ENCODE data around the gene GNPAT.

Gene GNPAT

GRCh38 chr1:231315887-231316286 lies 74.9 kb downstream of the GNPAT start:
- DNase-seq (ENCODE audit: low read depth in 3 of 3, low spot score in 1 of 3): peak in 1 of 3 donors; percentile 8

- DNase-seq (ENCODE audit: low read depth in 3 of 3, low spot score in 1 of 3): no peak
These were observed 76.4 kb downstream of the GNPAT start for GRCh38 chr1:231317306-231318014.

GRCh38 chr1:231318015-231318355 lies 77.0 kb downstream of the GNPAT start:
- no peak for DNase-seq (ENCODE audit: low read depth in 3 of 3, low spot score in 1 of 3)

GRCh38 chr1:231318568-231318967 lies 77.6 kb downstream of the GNPAT start:
- DNase-seq (ENCODE audit: low read depth in 3 of 3, low spot score in 1 of 3): no peak

GRCh38 chr1:231319080-231319479 lies 78.1 kb downstream of the GNPAT start:
- DNase-seq (ENCODE audit: low read depth in 3 of 3, low spot score in 1 of 3): no peak

GRCh38 chr1:231322880-231323530 lies 82.0 kb downstream of the GNPAT start:
- no peak for DNase-seq (ENCODE audit: low read depth in 3 of 3, low spot score in 1 of 3)

- DNase-seq (ENCODE audit: low read depth in 3 of 3, low spot score in 1 of 3): no peak
These were observed 83.6 kb downstream of the GNPAT start for GRCh38 chr1:231324660-231325059.

GRCh38 chr1:231326248-231326647 lies 85.2 kb downstream of the GNPAT start:
- no peak for DNase-seq (ENCODE audit: low read depth in 3 of 3, low spot score in 1 of 3)

Data from stimulated activated CD4-positive, alpha-beta T cell treated with anti-CD3 and anti-CD28 coated beads, TNF-alpha, amount 100 ng/mL, for 1 hour (primary cell).